Erythroblast (primary cell): Measurements from ENCODE around the gene C3orf62.

Source experiments
- GATA1 ChIP-seq: IDR thresholded peaks from 2 replicates; pipeline ENCODE4 v1.6.1; 2011; ENCODE audit warnings: low read depth, mild to moderate bottlenecking, control low read depth, low read length, moderate library complexity
- POLR2A ChIP-seq: IDR thresholded peaks from 2 replicates; pipeline ENCODE4 v1.6.1; 2011; ENCODE audit warnings: mild to moderate bottlenecking, low read length

- TF ChIP-seq POLR2A (peak; percentile 58), GATA1 (no peak)
Observed at GRCh38 chr3:49276475-49277382, at the start of gene C3orf62.
